K562 (cell line): ENCODE results near the gene ZER1. TPM values are rescaled to one million over a fixed set of nuclear protein-coding genes. Genes with fewer than 3 reads are reported as not detected.

Source experiments
- ELK1 ChIP-seq: sonication (generic); formaldehyde crosslinking; IDR thresholded peaks from 2 replicates; pipeline ENCODE4 v1.8.1; 2022; ENCODE audit warnings: missing genetic modification reagents
- FOXP1 ChIP-seq: sonication (generic); formaldehyde crosslinking; IDR thresholded peaks from 2 replicates; pipeline ENCODE4 v1.8.0; 2022; ENCODE audit warnings: mild to moderate bottlenecking, missing genetic modification reagents
- HMGN3 ChIP-seq: IDR thresholded peaks from 2 replicates; pipeline ENCODE4 v1.6.1; 2011; ENCODE audit warnings: borderline replicate concordance, low read depth, mild to moderate bottlenecking, mixed read lengths, low read length; ENCODE audit not compliant: insufficient read length; ENCODE audit errors: extremely low read depth
- NKRF ChIP-seq: fragments of 450-650 bp; IDR thresholded peaks from 2 replicates; pipeline ENCODE4 v1.6.1; 2016; ENCODE audit warnings: borderline replicate concordance
- POLR3A ChIP-seq: IDR thresholded peaks from 2 replicates; pipeline ENCODE4 v1.6.1; 2011; ENCODE audit warnings: borderline replicate concordance, mild to moderate bottlenecking, moderate library complexity; ENCODE audit not compliant: insufficient read length, insufficient read depth; ENCODE audit errors: extremely low read depth
- POU5F1 ChIP-seq: fragments of 150-350 bp; IDR thresholded peaks from 2 replicates; pipeline ENCODE4 v1.6.1; 2014; ENCODE audit warnings: borderline replicate concordance, low read length, low read depth, mild to moderate bottlenecking; ENCODE audit not compliant: partially characterized antibody
- STAT6 ChIP-seq: sonication (generic); formaldehyde crosslinking; IDR thresholded peaks from 2 replicates; pipeline ENCODE4 v1.8.1; 2023; ENCODE audit warnings: mild to moderate bottlenecking, missing genetic modification reagents
- XRCC5 ChIP-seq: fragments of 200-400 bp; formaldehyde crosslinking; IDR thresholded peaks from 2 replicates; pipeline ENCODE4 v1.6.1; 2017; ENCODE audit warnings: low read depth, mild to moderate bottlenecking, low read length
- YY1 ChIP-seq, 3 experiments: IDR thresholded peaks; 2 replicates each; pipeline ENCODE4 v1.6.1; 2011; ENCODE audit warnings: low read length in 2 of 3, mild to moderate bottlenecking in 2 of 3, moderate library complexity in 2 of 3, borderline replicate concordance in 1 of 3, control low read depth in 1 of 3, low read depth in 1 of 3; ENCODE audit not compliant: insufficient read depth in 3 of 3, insufficient replicate concordance in 2 of 3, control insufficient read depth in 1 of 3, insufficient read length in 1 of 3; ENCODE audit errors: extremely low read depth in 1 of 3
- ZNF407 ChIP-seq: fragments of 450-650 bp; IDR thresholded peaks from 2 replicates; pipeline ENCODE4 v1.6.1; 2016; ENCODE audit warnings: low read depth
- ZNF764 ChIP-seq: fragments of 250-450 bp; sonication (Bioruptor Pico); IDR thresholded peaks from 2 replicates; pipeline ENCODE4 v1.4.0; 2020; ENCODE audit warnings: low read depth, mild to moderate bottlenecking, moderate library complexity
- polyA plus RNA-seq, 8 experiments: library from polyadenylated mRNA; depleted of rRNA in 4 of 8; stranded (reverse) in 5 of 8; unstranded in 3 of 8; fragments of >200 nt; fragmentation: Nextera tagmentation in 2 of 8; fragmentation: Illumina TruSeq in 1 of 8; extraction: Ambion mirVana in 2 of 8; extraction: Trizol in 1 of 8; gene quantifications; 2 replicates each; pipeline versions ENCODE4 v1.2.1 to v1.2.3, GENCODE V29; 2011 to 2014; ENCODE audit warnings: inconsistent platforms in 1 of 8, missing spikeins in 1 of 8
- total RNA-seq, 7 experiments: library from RNA; depleted of rRNA in 6 of 7; stranded (reverse); fragments of >200 nt in 6 of 7; fragmentation: Illumina TruSeq in 2 of 7; extraction: Trizol in 2 of 7; gene quantifications; 2 replicates each; pipeline versions ENCODE4 v1.2.1 to v1.2.3, GENCODE V29; 2011 to 2021; ENCODE audit warnings: low replicate concordance in 1 of 7

Gene ZER1
- total and polyA plus RNA-seq, 9 of the 15 experiments (the other 6 are each of a cell fraction or from before 2014, with no cell fraction given) = 0.07 to 10.7 (median 6.2) TPM

- TF ChIP-seq ZNF407 (no peak), FOXP1 (CRISPR knock-in tag) (0 out of 2 replicates have a peak, but pooled peaks have one; percentile 15), ZNF764 (no peak), POU5F1 (no peak), XRCC5 (no peak), POLR3A (no peak), STAT6 (CRISPR knock-in tag) (0 out of 2 replicates have a peak, but pooled peaks have one; percentile 56), NKRF (peak; percentile 43; the same call in 1 of the 2 replicates), HMGN3 (peak; percentile 25), YY1 (IDR thresholded peaks at IDR 0.05; ENCODE audit: borderline replicate concordance in 1 of 3, control insufficient read depth in 1 of 3, extremely low read depth in 1 of 3, insufficient read depth in 3 of 3, insufficient read length in 1 of 3, insufficient replicate concordance in 2 of 3, low read depth in 1 of 3, low read length in 2 of 3) (peak in 1 of 3 experiments; percentile 28), ELK1 (CRISPR knock-in tag) (no peak)
Measured at GRCh38 chr9:128771094-128771721, 519 bp downstream of the ZER1 start (continued).
